Activated CD4-positive, alpha-beta T cell treated with anti-CD3 and anti-CD28 coated beads, Interleukin-10, Interleukin-2, amounts not matched to agents 100 ng/mL and 50 ng/mL, durations not matched to agents 16 hours and 8 hours (primary cell): Measurements from ENCODE around the gene DAPK3.
"Not testable (repeated sequence)": the region's sequence is repeated elsewhere in the genome, so short reads cannot be mapped to it uniquely, and the experiment has no call there.

Source experiments
- DNase-seq: peaks from one replicate; pipeline ENCODE4 v3.0.0-alpha.2; 2020

Gene DAPK3

DNA sequence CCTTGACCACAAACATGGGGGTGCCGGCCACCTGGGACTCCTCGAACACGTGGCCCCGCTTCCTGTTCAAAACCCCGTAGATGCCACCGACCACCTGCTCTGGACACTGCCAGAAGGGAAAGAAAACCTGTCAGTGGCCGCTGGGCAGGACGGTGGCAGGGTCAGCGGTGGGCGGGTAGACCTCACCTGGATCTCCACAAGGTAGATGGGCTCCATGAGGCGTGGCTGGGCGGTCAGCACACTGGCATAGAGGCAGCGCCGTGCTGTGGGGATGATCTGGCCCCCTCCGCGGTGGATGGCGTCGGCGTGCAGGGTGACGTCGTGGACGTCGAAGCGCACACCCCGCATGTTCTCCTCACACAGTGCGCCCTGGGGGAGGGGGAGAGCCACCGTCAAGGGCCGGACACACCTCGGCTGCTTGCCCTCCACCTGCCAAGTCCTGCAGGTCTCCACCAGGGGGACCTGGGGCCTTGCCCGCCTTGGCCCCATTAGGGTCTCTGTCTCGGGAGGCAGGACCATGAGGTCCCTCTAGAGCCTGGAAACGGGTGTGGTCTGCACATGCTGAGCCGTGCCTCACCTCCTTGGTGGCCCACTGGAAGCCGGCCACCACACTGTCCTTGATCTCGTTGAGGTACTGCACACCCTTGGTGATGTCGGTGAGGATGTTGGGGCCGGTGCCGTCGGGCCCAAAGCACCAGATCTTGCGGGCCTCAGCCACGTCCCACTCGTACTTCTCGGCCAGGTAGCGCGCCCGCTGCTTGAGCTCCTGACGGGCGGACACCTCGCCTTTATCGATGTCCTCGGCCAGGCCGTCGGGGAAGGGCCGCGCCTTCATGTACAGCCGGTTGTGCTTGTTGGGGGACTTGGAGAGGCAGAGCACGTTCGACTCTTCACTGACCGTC is 6.6 kb upstream of the DAPK3 start:
- no peak for DNase-seq

DNA sequence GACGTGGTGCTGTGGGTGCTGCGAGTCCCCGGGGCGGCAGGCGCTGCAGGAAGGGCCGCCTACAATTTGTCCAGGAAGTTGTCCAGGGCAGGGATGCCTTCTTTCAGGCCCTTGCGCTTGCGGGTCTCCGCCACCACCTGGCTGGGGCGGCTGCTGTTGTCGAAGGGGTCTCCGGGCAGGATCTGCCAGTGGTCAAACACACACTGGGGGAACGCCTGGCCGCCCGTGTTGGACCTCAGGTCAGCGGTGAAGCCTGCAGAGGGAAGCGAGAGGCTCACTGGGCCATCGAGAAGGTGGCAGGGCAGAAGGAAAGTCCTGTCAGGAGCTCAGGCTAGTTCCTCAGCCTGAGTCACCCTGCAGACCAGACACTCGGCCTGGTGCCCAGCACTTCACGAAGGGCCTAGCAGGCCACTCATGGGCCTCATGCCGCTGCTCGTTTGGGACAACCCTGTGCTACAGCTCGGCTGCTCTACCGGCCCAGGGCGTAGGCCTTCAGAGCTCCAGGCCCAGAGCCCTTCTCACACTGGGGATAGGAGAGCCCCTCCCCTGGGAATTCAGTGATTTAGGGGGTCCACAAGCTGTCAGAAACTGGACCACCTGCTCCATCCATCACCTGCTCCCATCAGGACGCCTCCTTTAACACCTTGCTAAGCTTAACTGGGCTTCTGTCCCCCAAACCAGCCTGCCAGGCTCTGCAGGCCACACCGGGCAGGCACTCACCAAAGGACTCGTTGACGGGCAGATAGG is 5.8 kb upstream of the DAPK3 start:
- no peak for DNase-seq

DNA sequence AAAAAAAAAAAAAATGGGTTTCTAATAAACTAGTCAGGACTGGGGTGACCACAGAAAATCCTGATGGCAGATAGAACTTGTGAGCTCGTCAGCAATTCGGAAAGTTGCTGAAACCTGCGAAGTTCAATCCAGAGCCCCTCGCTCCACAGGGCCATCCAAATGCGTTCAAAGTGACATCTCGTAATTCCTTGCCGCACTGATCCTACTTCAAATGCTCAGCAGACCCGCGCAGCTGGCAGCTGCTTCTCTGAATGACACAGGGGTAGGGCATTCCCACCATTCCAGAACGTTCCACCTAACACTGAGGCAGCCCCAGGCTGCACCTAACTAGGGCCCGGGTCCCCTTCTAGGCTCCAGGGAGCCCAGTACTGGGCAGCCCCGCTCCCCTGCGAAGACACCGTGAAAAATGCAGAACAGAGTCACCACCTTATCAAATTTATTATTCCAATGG is 4.8 kb upstream of the DAPK3 start:
- no peak for DNase-seq

DNA sequence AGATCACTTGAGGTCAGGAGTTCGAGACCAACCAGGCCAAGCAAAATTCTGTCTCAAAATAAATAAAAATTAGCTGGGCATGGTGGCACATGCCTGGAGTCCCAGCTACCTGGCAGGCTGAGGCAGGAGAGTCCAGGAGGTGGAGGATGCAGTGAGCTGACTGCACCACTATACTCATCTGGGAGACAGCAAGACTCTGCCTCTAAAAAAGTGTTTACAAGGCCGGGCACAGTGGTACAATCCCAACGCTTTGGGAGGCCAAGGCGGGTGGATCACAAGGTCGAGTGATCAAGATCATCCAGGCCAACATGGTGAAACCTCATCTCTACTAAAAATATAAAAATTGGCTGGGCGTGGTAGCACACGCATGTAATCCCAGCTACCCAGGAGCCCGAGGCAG is 4.2 kb upstream of the DAPK3 start:
- DNase-seq = no peak

DNA sequence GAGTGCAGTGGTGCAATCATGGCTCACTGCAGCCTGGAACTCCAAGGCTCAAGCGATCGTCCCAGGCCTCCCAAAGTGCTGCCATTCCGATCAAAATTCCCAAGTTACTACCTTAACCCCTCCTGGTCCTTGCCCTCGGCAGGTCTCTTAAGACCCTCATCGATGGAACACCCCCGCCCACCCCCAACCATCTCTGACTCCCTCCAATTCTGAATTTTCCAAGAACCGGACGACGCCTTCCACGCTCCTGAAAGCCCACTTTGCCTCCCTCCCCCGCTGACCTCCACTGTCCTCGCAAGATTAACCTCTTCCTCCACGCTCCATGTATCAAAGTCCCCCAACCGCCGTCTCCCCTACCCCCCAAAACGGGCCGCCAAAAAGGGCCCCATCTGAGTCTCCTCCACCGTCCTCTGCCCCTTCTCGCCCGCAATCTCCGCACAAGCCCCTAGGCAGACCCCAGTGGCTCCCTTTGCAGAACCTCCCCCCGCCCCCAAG is 539 bp downstream of the DAPK3 start:
- DNase-seq = no peak

DNA sequence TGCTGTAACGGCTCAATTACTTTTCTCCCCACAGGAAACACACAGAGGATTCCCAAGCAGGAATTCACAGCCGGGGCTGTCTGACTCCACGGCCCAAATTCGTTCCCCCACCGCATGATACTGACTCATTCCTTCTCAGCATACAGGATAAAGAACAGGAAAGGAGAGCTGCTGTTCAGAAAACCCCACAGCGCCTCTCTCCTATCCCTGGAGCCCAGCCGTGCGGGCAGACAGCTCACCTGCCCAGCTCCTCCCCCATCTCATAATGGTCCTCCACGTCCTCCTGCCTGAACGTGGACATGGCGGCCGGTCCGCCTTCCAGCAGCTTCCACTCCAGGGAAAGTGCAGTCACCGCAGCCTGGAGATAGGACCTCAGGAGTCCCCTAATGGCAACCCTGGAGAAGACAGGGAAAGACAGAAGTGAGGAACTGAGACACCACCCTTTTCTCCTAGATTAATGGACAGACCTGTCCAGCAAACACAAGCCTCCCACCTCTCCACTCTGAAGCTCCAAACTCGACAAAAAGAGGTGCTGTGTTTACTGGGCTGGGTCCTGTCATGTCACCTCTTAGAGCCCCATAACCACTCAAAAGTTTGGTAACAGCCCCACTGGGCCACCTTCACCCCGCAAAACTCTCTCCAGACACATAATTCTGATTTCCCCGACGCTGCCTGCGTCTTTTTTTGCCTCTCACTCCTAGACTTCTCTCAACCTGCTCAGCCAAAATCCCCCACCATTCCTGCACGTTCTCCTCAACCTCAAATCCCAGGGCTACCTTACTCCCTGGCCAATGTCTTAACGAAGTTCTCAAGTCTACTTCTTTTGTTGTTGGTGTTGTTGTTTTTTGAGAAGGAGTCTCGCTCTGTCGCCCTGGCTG is 1.2 kb downstream of the DAPK3 start:
- no peak for DNase-seq

DNA sequence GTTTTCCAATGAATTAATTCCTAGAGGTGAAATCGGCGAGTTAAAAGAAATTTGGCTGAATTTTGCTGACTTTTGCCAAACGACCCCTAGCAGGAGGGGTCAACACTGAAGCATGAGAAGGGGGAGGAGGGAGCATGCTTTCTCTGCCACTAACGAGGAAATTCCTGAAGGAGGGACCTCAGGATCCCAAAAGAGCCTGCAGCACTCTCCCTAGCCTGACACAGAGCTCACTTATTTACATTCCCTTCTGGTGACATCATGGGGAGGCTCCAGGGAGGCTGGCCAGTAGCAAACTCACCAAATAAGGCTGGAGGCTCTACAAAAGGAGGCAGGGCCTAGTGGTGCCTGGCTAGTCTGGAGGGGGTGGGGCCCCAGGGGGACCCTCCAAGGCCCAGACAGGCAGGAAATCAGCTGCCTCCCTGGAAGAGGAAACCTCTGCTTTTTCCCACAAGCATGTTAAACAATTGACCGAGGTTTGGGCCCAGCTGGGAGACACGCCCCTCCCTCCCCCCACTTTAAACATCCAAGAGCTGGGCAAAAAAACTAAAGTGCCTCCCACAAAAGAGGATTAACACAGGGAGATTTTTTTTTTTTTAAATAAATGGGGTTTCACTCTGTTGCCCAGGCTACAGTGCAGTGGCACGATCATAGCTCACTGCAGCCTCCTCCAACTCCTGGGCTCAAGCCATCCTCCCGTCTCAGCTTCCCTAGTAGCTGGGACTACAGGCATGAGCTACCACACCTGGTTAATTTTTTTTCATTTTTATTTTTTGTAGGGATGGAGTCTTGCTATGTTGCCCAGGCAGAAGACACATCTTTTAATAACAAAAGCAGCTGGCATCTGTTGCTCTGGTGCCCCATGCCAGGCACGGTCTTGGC is 2.1 kb downstream of the DAPK3 start:
- no peak for DNase-seq

DNA sequence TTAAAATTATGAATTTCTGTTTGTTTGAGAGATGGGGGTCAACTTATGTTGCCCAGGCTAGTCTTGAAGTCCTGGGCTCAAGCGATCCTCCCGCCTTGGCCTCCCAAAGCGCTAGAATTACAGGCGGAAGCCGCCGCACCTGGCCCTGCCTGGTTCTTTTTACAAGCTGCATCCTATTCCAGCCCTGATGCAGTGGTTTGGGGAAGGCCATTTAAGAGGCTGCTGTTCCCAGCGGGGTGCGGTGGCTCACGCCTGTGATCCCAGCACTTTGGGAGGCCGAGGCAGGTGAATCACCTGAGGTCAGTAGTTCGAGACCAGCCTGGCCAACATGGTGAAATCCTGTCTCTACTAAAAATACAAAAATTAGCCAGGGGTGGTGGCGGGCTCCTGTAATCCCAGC is 2.9 kb downstream of the DAPK3 start:
- not testable (repeated sequence) for DNase-seq

DNA sequence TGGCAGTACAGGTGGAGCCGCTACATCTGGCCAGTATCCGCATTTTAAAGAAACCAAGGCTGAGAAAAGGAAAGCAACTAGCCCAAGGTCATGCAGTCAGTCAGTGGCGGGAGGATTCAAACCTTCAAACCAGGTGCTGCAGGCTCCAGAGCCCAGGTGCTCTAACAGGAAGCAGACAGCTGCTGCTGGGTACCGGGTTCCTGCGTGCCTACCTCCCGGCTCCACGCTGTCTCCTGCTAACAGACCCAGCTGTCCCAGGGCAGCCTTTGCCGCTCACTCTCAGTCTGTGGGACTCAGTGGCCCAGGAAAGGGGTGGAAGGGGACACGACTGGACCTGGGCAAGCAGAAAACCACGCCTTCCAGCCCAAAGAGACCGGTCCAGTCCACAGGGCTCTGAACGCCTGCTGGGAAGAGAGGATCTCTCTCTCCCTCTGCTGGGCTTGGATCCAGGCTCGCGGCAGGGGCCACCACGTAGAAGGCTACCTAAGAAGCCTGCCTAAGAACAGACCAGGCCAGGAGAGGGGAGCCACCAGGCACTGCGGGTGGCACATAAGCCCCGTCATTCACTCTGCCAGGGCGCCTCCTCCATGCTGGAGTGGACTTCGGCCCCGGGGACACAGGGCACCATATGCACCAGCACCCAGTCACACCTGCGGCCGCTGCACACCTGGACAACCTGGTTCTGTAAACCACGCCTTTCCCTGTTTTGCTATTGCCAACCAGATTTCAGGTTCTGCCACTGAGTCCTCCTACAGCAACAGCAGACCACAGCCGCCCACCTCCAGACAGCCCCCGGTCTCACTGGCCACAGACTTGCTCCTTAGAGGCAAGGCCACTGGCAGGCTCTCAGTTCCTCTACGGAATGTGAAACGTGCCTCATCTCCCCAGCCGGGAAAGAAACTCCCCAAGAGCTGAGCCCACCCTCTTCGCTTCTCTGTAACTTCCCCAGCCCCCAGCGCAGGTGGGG is 4.6 kb downstream of the DAPK3 start:
- no peak for DNase-seq

DNA sequence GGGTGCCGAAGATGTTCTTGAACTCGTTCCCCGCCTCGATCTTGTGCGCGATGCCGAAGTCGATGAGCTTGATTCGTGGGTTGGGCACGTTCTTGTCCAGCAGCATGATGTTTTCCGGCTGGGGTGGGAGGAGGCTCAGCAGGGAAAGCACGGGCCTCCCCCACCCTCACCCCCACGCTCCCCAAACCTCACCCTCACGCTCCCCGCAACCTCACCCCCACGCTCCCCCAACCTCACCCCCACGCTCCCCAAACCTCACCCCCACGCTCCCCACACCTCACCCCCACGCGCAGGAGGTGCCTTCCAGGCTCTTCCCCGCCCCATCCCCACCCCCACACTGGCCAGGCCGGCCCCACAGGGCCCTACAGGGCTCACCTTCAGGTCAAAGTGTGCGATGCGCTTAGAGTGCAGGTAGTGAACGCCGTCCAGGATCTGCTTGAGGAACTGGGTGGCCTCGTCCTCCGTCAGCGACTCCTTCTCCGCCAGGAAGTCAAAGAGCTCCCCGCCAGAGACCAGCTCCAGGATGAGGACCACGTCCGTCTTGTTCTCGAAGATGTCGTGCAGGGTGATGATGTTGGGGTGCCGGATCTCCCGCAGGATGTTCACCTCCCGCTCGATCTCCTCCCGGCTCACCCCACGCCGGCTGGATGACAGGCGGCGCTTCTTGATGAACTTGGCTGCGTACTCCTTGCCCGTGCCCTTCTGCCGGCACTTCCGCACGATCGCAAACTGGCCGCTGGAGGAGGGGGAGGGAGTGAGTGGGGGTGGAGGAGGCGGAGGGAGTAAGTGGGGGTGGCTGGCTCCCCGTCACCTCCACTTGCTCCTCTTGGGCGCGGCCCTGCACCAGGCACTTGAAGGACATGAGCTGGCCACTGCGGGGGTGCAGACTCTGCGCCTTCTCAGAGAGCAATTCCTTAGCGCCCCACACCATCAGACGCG is 6.4 kb downstream of the DAPK3 start:
- DNase-seq = no peak

DNA sequence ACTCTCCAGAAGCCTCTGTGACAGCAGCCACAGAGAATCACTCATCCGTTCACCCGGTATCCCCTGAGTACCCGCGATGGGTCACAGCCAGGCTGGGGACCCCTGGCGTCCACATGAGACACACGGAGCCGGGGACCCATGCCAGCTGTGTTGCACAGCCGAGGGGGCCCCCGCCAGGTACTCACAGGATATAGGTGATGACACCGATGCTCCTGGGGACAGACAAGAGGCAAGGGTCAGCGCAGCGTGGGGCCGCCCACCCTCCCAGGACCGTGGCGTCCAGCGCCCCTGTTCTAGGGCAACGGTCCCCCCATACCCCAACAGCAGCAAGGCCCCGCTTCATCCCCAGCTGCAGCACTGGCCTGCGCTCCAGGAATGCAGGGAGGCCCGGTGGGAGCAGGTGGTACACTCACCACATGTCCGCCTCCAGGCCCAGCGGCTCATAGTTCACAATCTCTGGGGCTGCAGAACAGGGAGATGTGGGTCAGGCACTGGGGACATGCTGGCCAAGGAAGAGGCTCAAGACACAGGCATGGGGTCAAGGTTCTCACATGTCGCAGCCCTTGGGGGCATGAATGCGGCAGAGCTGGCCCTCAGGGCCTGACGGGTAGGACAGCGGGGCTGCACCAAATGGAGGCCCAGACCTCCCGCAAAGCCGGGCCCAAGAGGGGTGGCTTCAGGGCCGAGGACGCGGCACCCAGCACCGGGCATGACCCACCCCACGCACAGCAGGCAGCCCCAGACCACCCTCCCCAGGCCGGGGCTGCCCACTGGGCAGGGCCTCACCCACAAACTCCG is 7.2 kb downstream of the DAPK3 start:
- DNase-seq = no peak

DNA sequence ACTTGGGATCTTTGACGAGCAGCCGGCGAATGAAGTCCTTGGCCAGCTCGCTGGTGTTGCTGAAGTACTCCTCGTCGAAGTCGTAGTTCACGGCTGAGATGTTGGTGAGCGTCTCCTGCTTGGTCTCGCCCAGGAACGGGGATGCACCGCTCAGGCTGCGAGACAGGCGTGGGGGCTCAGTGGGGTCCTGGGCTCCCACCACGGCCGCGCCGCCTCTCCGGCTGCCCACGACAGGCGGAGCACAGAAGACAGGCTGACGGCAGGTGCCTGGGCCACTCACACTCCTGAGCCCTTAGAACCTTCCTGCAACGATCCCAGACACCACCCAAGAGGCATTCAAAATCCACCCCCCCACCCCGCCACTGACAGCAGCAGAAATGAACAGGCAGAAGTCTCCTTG is 9.9 kb downstream of the DAPK3 start:
- DNase-seq = no peak

DNA sequence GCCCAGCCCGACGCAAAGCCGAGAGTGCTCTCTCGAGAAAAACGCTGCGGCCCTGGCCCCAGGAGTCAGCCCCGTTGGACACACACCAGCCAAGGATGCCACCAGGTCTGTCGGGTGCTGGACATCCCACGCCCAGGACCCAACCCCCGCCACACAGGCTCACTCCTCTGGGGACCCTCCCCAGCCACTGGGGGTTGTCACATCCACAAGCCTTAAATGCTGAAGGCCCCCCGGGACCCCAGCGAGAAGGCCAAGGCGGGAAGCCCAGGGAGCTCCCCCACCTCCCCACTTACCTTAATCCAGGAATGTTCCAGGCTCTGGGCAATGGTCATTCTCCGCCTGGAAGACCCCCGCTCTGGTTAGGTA is 11.2 kb downstream of the DAPK3 start:
- DNase-seq = no peak

DNA sequence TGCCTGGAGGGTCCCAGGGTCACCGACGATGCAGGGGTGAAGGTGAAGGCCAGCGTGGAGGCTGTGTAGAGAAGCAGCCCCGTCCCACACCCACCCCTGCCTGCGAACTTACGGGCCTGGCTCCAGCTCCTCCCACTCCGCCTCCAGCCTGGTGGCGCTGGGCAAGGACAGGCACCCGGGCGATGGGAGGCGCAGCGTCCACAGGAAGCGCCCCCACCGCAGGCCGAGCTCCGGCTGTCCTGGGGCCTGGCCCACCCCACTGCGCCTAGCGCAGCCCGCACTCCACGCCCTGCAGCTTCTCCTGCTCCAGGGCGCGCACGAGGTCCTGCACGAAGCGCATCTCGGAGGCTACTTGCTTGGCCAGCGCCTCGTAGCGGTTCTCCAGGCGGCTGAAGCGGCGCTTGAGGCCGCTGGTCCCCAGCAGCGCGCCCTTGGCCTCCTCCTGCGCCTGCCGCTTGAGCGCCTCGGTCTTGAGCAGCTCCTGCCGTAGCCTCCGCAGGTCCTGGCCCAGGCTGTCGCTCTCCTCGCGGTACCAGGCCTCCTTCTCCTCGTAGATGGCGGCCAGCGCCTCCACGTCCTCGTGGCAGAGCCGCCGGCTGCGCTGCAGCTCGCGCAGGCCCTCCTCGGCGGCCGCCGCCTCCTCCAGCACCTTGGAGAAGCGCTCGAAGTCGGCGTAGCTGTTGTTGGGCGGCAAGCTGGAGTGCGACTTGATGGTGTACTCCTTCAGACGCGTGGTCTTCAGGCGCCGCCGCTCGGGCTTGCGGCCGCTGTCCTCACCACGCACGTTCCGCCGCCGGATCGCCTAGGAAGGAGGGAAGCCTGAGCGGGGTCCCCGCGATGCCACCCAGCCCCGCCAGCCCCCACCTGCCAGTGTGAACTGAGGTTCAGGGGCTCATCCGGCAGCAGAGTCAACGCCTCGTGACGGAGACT is 11.8 kb downstream of the DAPK3 start:
- DNase-seq = no peak

DNA sequence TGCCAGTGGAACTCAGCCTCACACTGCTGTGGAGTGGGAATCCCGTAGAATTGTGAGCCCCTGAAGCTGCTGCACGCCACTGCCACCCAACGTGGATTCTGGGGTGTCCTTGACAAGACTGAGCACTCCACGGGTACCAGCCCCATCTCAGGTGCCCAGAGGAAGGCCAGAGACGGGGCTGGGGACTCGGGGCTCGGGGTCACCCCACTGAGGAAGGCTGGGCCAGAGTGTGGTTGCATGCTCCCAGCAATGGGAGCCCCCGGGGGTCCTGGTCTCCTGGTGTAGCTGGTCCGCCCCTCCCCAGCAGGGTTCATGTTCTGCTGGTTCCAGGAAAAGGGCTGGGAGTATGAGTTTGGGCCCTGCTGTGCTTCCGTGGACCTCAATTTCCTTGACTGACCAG is 15.2 kb downstream of the DAPK3 start:
- DNase-seq = no peak

DNA sequence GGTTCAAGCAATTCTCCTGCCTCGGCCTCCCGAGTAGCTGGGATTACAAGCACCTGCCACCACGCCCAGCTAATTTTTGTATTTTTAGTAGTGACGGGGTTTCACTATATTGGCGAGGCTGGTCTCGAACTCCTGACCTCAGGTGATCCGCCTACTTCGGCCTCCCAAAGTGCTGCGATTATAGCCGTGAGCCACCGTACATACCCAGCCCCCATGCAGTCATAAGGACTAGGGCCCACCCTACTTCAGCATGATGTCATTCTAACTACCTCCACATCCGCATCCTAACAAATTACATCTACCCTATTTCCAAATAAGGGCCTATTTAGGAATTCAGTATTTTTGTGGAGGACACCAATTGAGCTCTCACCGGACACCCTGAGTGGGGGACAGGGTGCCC is 15.6 kb downstream of the DAPK3 start:
- not testable (repeated sequence) for DNase-seq

DNA sequence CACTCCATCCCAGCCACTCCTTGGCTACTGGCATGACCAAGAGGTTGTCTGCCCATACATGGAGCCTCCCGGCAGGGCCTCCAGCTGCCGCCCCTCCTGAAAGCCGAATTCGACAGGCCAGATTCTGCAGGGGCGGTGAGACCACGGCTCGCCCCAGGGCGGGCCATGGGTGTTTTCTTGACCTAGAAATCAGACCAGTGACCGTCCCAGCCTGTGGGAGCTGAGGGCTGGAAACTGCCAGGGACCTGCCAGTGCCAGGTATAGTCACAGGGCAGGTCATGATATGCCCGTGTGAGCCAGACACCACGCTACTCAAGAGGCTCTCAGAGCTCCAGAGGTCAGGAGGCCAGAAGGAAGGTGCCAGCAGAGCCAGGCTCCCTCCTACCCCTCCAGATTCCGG is 16.8 kb downstream of the DAPK3 start:
- no peak for DNase-seq
